HCT116 (cell line): ENCODE results near the gene MAF. TPM values are rescaled to one million over a fixed set of nuclear protein-coding genes. Genes with fewer than 3 reads are reported as not detected.

Source experiments
- ATAC-seq: fragments of 200-7000 bp; cut with Tn5 transposase; 2 replicates; pipeline ENCODE4 v1.9.1; 2020; ENCODE audit warnings: mild to moderate bottlenecking, moderate library complexity
- BruUV-seq: library from RNA; stranded (reverse); fragments of 400-500 nt; replicated peaks from 2 replicates; lab custom pipeline; 2021; lab: Mats Ljungman, UMichigan
- CTCF ChIA-PET: fragments of 300-600 bp; sonication (Branson Sonifier 250); formaldehyde crosslinking; loops from one replicate; lab custom pipeline; 2021; ENCODE audit warnings: antibody characterized with exemption; lab: Charles Lee
- POLR2A ChIA-PET: fragments of 300-600, 350-600 bp; sonication (Branson Sonifier 250); formaldehyde crosslinking; loops from one replicate; lab custom pipeline; 2021; ENCODE audit warnings: antibody characterized with exemption; lab: Charles Lee
- RAD21 ChIA-PET, 2 experiments: fragments of 300-600 bp; sonication (Branson Sonifier 250); formaldehyde crosslinking; loops; one replicate each; lab custom pipeline; 2023; ENCODE audit warnings: low total read pairs in 2 of 2; ENCODE audit not compliant: uncharacterized antibody in 2 of 2, unreplicated experiment in 2 of 2, low non-redundant PET in 1 of 2; lab: Charles Lee
- DNase-seq: peaks from one replicate; pipeline ENCODE4 v3.0.0-alpha.2; 2010; ENCODE audit warnings: low read depth, low spot score
- H2AFZ ChIP-seq: fragments of 200-600 bp; shearing (Covaris generic), sonication (generic); 2 replicates; pipeline ENCODE4 v1.6.1; 2017; ENCODE audit warnings: low read depth, mixed run types, mixed read lengths, antibody characterized with exemption, low read length; ENCODE audit not compliant: poor library complexity, severe bottlenecking
- H3K27ac ChIP-seq: 2 replicates; pipeline ENCODE4 v1.5.1; 2012; ENCODE audit warnings: low read depth, low read length
- H3K27me3 ChIP-seq: fragments of 200-600 bp; sonication (generic); 2 replicates; pipeline ENCODE4 v1.6.1; 2016; ENCODE audit warnings: mixed run types, low read length, mixed read lengths; ENCODE audit not compliant: insufficient read depth
- H3K36me3 ChIP-seq, 2 experiments: fragments of 200-500 bp in 1 of 2; fragments of 200-600 bp in 1 of 2; sonication (Bioruptor generic) in 1 of 2; sonication (generic) in 1 of 2; 2 replicates each; pipeline versions ENCODE4 v1.5.1 to v1.6.1; 2014 to 2016; ENCODE audit warnings: low read length in 2 of 2, inconsistent platforms in 1 of 2, mixed read lengths in 1 of 2, mixed run types in 1 of 2; ENCODE audit not compliant: insufficient read depth in 2 of 2, control insufficient read depth in 1 of 2
- H3K4me1 ChIP-seq, 2 experiments: fragments of 200-600 bp in 1 of 2; sonication (generic) in 1 of 2; 2 replicates each; pipeline versions ENCODE4 v1.5.1 to v1.6.1; 2012 to 2017; ENCODE audit warnings: low read length in 2 of 2, inconsistent platforms in 1 of 2, mild to moderate bottlenecking in 1 of 2, mixed read lengths in 1 of 2, mixed run types in 1 of 2, moderate library complexity in 1 of 2; ENCODE audit not compliant: insufficient read depth in 2 of 2, control insufficient read depth in 1 of 2
- H3K4me2 ChIP-seq: fragments of 200-600 bp; sonication (generic); 2 replicates; pipeline ENCODE4 v1.6.1; 2017; ENCODE audit warnings: mixed run types, low read length, mixed read lengths
- H3K4me3 ChIP-seq, 2 experiments: fragments of 200-600 bp in 1 of 2; sonication (generic) in 1 of 2; replicated peaks in 1 of 2; 2 replicates each; pipeline ENCODE4 v1.5.1; 2011 to 2016; ENCODE audit warnings: low read length in 2 of 2, control low read depth in 1 of 2, low read depth in 1 of 2, mild to moderate bottlenecking in 1 of 2, mixed read lengths in 1 of 2, mixed run types in 1 of 2
- H3K79me2 ChIP-seq: fragments of 200-600 bp; sonication (generic); 2 replicates; pipeline ENCODE4 v1.6.1; 2017; ENCODE audit warnings: mild to moderate bottlenecking, mixed run types, low read length, moderate library complexity, mixed read lengths; ENCODE audit not compliant: insufficient read depth
- H3K9ac ChIP-seq: fragments of 200-600 bp; sonication (generic); 2 replicates; pipeline ENCODE4 v1.6.1; 2016; ENCODE audit warnings: low read length, mixed read lengths
- H3K9me2 ChIP-seq: fragments of 200-600 bp; sonication (generic), shearing (Covaris generic); 2 replicates; pipeline ENCODE4 v1.6.1; 2017; ENCODE audit warnings: mixed run types, mild to moderate bottlenecking, moderate library complexity; ENCODE audit not compliant: insufficient read depth
- H3K9me3 ChIP-seq, 2 experiments: fragments of 200-500 bp in 1 of 2; fragments of 200-600 bp in 1 of 2; sonication (Bioruptor generic) in 1 of 2; sonication (generic) in 1 of 2; 2 replicates each; pipeline ENCODE4 v1.6.1; 2014 to 2017; ENCODE audit warnings: low read length in 2 of 2, mixed read lengths in 2 of 2, inconsistent platforms in 1 of 2, low read depth in 1 of 2, mild to moderate bottlenecking in 1 of 2, mixed run types in 1 of 2, moderate library complexity in 1 of 2; ENCODE audit not compliant: control insufficient read depth in 1 of 2, insufficient read depth in 1 of 2
- H4K20me1 ChIP-seq: fragments of 200-600 bp; sonication (generic), shearing (Covaris generic); 2 replicates; pipeline ENCODE4 v1.6.1; 2017; ENCODE audit warnings: mixed run types, mild to moderate bottlenecking, moderate library complexity; ENCODE audit not compliant: insufficient read depth
- ATF3 ChIP-seq: IDR thresholded peaks from 2 replicates; pipeline ENCODE4 v1.6.1; 2012
- CEBPB ChIP-seq: IDR thresholded peaks from 2 replicates; pipeline ENCODE4 v1.6.1; 2012; ENCODE audit warnings: low read depth
- CTCF ChIP-seq, 3 experiments: fragments of 200-600 bp in 1 of 3; sonication (generic) in 1 of 3; IDR thresholded peaks in 2 of 3; conservative IDR thresholded peaks in 1 of 3; 2 replicates each; pipeline ENCODE4 v1.5.1; 2012 to 2017; ENCODE audit warnings: low read depth in 2 of 3, low read length in 2 of 3, antibody characterized with exemption in 1 of 3, borderline replicate concordance in 1 of 3, control low read depth in 1 of 3, mild to moderate bottlenecking in 1 of 3, mixed read lengths in 1 of 3, mixed run types in 1 of 3, moderate library complexity in 1 of 3; ENCODE audit not compliant: insufficient read depth in 1 of 3
- EGR1 ChIP-seq: IDR thresholded peaks from 2 replicates; pipeline ENCODE4 v1.6.1; 2012; ENCODE audit warnings: low read depth
- ELF1 ChIP-seq: IDR thresholded peaks from 2 replicates; pipeline ENCODE4 v1.6.1; 2012; ENCODE audit warnings: low read depth, borderline replicate concordance
- EZH2 ChIP-seq: fragments of 200-600 bp; sonication (generic); IDR thresholded peaks from 2 replicates; pipeline ENCODE4 v1.6.1; 2017; ENCODE audit warnings: antibody characterized with exemption, mixed run types
- EZH2phosphoT487 ChIP-seq: fragments of 200-600 bp; IDR thresholded peaks from 2 replicates; pipeline ENCODE4 v1.6.1; 2018; ENCODE audit warnings: antibody characterized with exemption, borderline replicate concordance
- FOSL1 ChIP-seq: IDR thresholded peaks from 2 replicates; pipeline ENCODE4 v1.6.1; 2012; ENCODE audit warnings: low read depth
- JUND ChIP-seq: IDR thresholded peaks from 2 replicates; pipeline ENCODE4 v1.6.1; 2012
- MAX ChIP-seq: IDR thresholded peaks from 2 replicates; pipeline ENCODE4 v1.6.1; 2012
- POLR2A ChIP-seq: IDR thresholded peaks from 2 replicates; pipeline ENCODE4 v1.7.0; 2011; ENCODE audit warnings: borderline replicate concordance; ENCODE audit not compliant: insufficient read depth, insufficient read length; ENCODE audit errors: extremely low read depth
- POLR2AphosphoS5 ChIP-seq: IDR thresholded peaks from 2 replicates; pipeline ENCODE4 v1.6.1; 2011; ENCODE audit warnings: mild to moderate bottlenecking, low read depth, low read length, moderate library complexity
- SIN3A ChIP-seq: IDR thresholded peaks from 2 replicates; pipeline ENCODE4 v1.6.1; 2012; ENCODE audit warnings: low read depth
- SP1 ChIP-seq: IDR thresholded peaks from 2 replicates; pipeline ENCODE4 v1.6.1; 2012; ENCODE audit warnings: low read depth
- YY1 ChIP-seq: IDR thresholded peaks from 2 replicates; pipeline ENCODE4 v1.6.1; 2011; ENCODE audit warnings: low read length, low read depth, moderate library complexity, mild to moderate bottlenecking; ENCODE audit not compliant: insufficient replicate concordance; ENCODE audit errors: extremely low read depth
- ZBTB33 ChIP-seq: IDR thresholded peaks from 2 replicates; pipeline ENCODE4 v1.6.1; 2011; ENCODE audit warnings: mild to moderate bottlenecking, low read length, moderate library complexity; ENCODE audit not compliant: insufficient replicate concordance; ENCODE audit errors: extremely low read depth
- ZFX ChIP-seq: fragments of 450-650 bp; IDR thresholded peaks from 2 replicates; pipeline ENCODE4 v1.6.1; 2017
- ZNF274 ChIP-seq: fragments of 200-500 bp; sonication (Bioruptor generic); IDR thresholded peaks from 2 replicates; pipeline ENCODE4 v1.6.1; 2014; ENCODE audit warnings: mild to moderate bottlenecking, low read depth, low read length, inconsistent platforms
- intact Hi-C: fragments of 100-400 bp; cut with micrococcal nuclease; formaldehyde crosslinking; loops from 2 replicates; pipeline ENCODE4 v1.10.0; 2022
- total RNA-seq: library from RNA; stranded (reverse); gene quantifications from one replicate; pipeline ENCODE4 v1.2.1, GENCODE V29; 2021; ENCODE audit not compliant: unreplicated experiment

Gene MAF
- total RNA-seq, 1 experiment from 2014 or later, result 0.27 TPM

- H3K79me2 ChIP-seq, result no peaks in the 10 kb centered on the region
- no peaks in the 10 kb centered on the region for H4K20me1 ChIP-seq
- DNase-seq (no peak), ATAC-seq (no peak)
- no peaks in the 10 kb centered on the region for H3K4me1 ChIP-seq
- POLR2A ChIA-PET, result no interaction called here
- H2AFZ ChIP-seq, result no peak overlapping the region
- CTCF ChIA-PET, result no interaction called here
- no peak overlapping the region for H3K4me3 ChIP-seq
- intact Hi-C loops, result no loop called here
- H3K27ac ChIP-seq, result no peak overlapping the region
- RAD21 ChIA-PET, result no interaction called here
- H3K4me2 ChIP-seq, result no peak overlapping the region
- BruUV-seq, result no TSS peak
- H3K36me3 ChIP-seq, result no peaks in the 10 kb centered on the region
- no peaks in the 10 kb centered on the region for H3K9me2 ChIP-seq
- H3K9me3 ChIP-seq, result peaks cover 36 to 49% of the 10 kb centered on the region in 2 experiments; a peak in 2 of 4 replicates
- H3K27me3 ChIP-seq, result no peaks in the 10 kb centered on the region
- no peak for TF ChIP-seq MAX
- no peak for TF ChIP-seq ZFX
- no peak for TF ChIP-seq SIN3A
- TF ChIP-seq FOSL1, result no peak
- no peak for TF ChIP-seq ELF1
- TF ChIP-seq YY1, result no peak
- no peak for TF ChIP-seq EZH2phosphoT487
- no peak for TF ChIP-seq ATF3
- TF ChIP-seq POLR2AphosphoS5, result no peak
- no peak for TF ChIP-seq ZBTB33
- no peak for TF ChIP-seq ZNF274
- TF ChIP-seq CTCF (IDR thresholded peaks at IDR 0.05 in 2 of 3, conservative IDR thresholded peaks at IDR 0.05 in 1 of 3; ENCODE audit: borderline replicate concordance in 1 of 3, insufficient read depth in 1 of 3, low read depth in 2 of 3, low read length in 2 of 3), result no peak
- TF ChIP-seq POLR2A, result no peak
- TF ChIP-seq EZH2, result no peak
- no peak for TF ChIP-seq SP1
- TF ChIP-seq CEBPB, result no peak
- TF ChIP-seq EGR1, result no peak
- TF ChIP-seq JUND, result no peak
- no peak overlapping the region for H3K9ac ChIP-seq
Observed at GRCh38 chr16:79618041-79618691, 17.6 kb upstream of the MAF start.
